Embryonic facial prominence (tissue), 1 donor: ENCODE measurements around the gene GAP43.

Experiments
- DNase-seq: peaks from one replicate; pipeline ENCODE4 v3.0.0-alpha.2; 2016; ENCODE audit errors: extremely low spot score

GAP43 gene, protein sequence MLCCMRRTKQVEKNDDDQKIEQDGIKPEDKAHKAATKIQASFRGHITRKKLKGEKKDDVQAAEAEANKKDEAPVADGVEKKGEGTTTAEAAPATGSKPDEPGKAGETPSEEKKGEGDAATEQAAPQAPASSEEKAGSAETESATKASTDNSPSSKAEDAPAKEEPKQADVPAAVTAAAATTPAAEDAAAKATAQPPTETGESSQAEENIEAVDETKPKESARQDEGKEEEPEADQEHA

GRCh38 chr3:115623044-115623868 lies at the start of gene GAP43:
Gene GAP43, plus strand, starts transcription at chr3:115623510. Its CDS starts 180 bp downstream, at chr3:115623690.
- DNase-seq = peak; percentile 20

DNA sequence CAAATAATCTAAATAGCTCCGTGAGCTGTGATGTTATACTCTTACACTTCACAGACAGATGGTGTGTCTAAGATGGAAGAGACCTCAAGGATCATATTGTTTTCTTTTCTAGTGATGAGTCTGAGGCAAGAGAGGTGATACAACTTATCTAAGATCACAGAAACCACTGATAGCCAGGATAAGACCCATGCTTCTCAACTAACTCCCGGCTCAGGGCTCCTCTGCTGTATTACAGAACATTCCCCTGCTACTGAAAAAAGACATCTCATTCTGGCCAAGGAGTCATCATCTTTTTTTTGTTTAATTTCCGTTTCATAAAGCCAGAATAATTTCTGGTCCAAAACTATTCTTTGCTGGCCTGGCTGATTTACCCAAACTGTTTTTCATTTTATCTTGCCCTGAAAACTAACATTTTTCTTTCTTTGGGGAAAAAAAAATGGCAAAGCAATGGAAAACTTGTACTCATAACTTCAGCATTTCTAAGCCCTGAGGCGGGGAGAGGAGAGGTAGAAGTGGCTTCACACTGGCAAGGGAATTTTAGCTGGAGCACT lies 46.9 kb upstream of the GAP43 start:
- DNase-seq = no peak

- no peak for DNase-seq
Observed at GRCh38 chr3:115577000-115577399, 46.3 kb upstream of the GAP43 start.

DNA sequence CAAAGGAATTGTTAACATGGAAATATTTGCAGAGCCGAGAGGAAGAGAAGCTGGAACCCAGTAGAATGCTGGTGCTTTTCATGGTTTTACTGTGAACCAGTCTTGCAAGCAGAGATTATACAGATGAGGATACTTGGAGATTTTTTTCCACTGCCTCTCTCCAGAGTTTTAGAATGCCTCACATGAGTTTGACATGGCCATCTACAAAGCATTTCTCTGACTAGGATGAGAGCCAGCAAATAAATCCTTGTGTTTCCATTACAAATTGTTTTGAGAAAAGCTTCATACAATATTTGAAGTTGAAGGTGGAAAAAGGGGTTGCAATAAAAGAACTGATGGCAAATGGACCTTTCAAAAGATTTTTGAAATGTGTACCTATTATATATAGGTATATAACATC lies 45.0 kb upstream of the GAP43 start:
- no peak for DNase-seq

DNA sequence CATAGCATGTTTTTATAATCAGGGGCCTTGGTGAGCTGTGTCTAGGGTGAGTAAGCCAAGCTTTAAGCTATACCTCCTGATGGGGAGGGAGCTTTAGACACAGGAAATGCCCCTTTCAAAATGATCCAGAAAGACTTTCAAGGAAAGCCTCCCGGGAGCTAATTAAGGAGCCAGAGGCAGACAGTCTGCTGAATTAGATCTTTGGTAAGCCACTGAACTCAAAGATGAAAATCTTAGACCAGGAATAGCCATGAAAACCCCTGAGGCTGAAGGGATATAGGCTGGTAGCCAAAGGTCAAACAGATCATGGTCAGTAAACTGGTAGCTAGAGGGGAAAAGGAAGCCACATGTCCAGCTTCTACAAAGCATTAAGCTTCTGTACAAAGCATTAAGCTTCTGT lies 42.7 kb upstream of the GAP43 start:
- DNase-seq = no peak

DNA sequence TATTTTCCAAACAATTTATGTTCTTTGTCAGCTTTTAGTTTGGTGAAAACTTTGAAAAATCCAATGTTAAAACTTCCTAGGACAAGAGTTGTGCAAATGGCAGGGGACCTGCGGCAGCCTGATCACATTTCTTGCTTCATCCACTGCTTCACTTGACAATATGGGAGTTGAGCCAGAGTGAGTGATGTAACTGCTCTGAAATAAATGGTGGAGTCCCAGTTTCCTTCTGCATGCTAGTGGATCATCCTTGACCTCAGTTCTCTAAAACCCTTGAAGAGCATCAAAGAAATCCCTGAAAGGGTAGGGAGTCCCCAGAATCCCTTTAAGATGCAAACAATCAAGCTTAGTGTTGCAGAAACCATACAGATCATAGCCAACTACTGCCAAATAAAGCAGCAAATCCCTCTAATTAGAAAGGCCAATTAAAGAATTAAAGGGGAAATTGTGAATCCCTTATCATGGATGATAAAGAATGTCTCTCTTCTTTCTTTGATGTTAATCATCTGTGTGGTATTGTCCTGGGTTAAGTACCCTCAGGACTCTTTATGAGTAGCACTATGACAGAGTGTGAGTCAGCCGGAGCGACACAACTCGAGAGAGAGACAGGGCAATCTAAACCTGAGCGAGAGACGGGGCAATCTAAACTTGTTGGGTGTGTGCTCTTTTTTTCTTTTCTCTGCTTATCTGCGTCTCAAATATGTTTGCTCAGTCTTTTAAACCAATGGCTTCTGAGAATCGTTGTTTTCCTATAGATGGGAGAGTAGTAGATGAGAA lies 41.8 kb upstream of the GAP43 start:
- no peak for DNase-seq

DNA sequence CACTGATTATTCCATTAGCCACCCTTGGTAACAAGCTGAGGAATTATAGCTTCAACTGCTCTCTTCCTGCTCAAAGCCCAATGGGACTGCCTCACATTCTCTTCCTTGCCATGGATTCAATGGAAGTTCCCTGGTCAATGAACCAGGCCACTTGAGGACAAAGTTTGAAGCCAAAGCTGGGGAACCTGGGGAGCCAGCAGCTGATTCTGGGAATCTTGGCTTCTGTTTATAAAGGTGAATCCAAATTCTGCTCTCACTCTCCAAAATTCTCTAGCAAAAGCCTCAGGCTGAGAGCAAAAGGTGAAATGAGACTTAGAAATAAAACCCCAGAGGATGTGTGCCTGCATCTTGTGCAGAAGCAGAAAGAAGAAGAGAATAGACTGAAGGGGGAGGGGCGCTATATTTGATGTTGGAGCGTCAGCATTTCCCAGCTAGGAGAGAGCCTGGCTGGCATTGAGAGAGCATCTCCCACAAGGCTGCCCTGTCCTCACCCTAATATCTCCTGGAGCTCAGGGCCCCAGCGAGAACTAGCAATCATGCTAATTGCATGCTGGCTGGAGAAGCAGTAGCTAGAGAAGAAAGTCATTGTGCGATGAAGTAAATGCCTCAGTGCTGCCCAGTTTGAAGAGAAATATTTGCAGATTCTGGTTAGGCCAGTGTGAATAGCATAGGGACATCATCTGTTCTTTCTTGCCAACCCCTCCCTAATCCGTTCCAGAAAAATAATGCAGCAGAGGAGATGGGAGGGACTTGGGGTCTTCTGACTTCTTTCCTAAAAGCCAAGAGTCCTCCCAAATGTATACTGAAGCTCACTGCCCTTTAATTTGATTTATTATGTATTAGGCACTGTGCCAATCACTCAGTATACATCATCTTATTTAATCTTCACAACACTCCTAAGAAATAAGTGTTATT lies 34.9 kb upstream of the GAP43 start:
- DNase-seq = no peak

DNA sequence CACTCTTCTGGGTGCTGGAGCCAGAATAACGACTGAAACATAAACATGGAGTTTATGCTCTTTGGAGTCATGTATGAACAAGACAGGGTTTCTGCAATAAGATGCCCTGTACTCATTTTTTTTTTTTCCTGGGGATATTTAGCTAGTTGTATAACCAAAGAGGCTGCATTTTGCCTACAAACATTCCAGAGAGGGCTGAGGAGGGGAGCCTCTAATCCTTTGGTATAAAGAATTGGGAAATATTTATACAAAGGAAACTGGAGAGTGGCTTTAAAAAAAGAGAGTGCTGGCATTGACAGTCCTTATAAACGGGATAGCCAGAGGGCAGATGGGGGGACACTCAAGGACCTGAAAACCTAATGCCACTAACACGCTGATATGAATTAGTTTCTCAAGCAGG lies 32.4 kb upstream of the GAP43 start:
- no peak for DNase-seq

DNA sequence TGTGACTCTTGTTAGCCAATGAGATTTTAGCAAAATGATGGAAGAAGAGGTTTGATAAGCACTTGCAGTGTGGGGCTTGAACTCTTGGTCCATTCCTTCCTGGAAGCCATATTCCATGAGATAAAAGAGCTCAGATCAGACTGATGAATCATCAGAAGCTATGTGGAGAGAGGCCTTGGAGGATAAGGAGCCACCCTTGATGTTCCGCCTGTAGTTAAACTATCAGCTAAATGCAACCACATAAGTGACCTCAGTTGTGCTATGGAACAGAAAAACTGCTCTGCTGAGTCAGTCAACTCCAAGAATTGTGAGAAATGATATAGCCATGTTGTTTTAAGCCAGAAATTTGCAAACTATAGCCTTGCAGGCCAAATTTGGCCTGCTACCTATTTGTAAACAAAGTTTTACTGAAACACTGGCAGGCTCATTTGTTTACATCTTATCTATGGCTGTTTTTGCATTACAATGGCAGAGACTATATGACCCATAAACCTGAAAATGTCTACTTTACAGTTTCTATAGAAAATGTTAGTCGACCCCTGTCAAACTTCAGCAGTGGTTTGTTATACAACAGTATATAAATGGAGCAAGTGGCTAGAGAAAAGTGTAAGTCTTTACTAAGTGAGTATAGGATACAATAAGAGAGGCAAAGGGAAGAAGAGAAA lies 27.6 kb upstream of the GAP43 start:
- DNase-seq = no peak

- DNase-seq = no peak
Observed at GRCh38 chr3:115598216-115598615, 25.1 kb upstream of the GAP43 start.

DNA sequence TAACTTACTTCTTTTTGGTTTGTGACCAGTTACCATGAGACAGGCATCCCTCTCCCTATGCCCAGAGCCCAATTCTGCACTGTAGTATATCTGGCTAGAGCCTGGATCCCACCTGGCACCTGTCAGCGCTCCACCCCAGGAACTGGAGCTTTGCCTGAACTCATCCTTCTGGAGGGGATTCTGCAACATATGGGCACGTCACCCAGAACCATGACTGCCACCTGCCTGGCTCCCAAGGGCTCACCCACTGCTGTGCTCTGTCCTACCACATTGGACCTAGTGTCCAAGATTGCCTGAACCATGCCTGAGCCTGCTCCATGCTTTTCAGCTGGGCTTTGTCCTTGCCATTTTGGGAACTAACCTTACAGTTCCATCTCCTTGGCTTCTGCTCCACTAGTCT lies 21.1 kb upstream of the GAP43 start:
- no peak for DNase-seq

GRCh38 chr3:115611630-115612029 lies 11.7 kb upstream of the GAP43 start:
- no peak for DNase-seq

- DNase-seq = no peak
Observed at GRCh38 chr3:115615001-115615814, 8.1 kb upstream of the GAP43 start.

DNA sequence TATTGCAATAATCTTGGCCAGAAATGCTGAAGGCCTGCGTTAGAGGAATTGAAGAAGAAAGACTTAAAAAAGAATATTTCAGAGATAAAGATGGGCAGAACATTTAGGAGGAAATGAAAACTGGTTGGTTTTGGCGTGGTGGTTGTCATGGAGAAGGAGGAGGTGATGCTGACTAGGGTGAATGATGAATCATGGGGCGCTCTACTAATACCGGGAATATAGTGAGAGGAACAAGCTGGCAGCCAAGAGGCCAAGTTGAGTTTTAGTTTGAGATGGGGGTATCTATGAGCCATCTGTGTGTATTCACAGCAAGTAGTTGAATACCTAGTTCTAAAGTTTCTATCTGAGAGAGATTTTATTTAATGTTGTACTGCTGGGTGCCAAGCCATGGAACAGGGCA lies 6.8 kb upstream of the GAP43 start:
- DNase-seq = no peak

DNA sequence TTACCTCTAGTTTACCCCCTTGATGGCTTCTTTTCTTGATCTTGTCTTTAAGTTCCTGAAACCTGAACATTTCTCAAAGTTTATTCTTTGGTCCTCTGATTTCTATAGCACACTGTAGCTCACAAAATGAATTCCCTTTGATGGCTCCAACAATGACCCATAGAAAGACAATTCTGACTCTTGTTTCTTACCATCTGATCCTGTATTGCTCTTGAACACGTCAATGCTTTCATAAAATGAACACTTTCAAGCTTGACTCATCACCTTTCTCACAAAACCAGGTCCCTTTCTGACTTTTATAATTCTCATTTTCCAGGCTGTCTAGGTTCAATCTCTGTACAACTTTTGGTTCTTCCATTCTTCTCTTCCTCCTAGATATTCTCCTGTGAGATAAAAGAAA lies 5.7 kb upstream of the GAP43 start:
- DNase-seq = no peak

DNA sequence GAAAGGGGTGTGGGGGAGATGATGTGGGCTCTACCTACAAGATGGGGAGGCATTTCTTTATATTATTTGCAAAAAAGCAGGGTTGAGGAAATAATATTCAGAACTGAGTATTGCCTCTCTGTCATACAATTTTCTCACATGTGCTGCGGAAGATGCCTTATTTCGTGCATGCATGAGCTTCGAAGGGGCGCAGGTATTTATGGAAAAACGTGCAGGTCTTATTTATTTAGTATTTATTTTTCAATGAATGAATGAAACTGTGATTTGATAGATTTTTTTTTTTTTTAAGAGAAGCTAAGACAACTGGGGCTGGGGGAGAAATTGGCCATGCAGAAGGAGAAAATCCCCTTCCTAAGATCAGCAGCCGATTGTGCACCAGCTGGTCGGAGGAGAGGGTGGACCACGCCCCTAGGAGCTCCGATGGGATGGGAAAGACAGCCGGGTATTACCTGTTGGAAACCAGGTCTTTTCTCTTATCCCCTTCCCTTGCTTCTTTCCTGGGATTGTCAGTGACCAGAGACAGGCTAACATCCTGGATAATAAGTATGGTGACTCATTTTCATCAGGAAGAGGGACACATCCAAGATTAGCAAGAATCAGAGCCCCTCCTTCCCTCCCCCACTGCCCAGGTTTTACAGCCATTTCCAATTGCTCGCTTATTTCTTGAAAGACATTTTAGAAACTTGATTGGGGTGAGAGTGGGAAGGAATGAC lies 875 bp downstream of the GAP43 start:
- DNase-seq = no peak

DNA sequence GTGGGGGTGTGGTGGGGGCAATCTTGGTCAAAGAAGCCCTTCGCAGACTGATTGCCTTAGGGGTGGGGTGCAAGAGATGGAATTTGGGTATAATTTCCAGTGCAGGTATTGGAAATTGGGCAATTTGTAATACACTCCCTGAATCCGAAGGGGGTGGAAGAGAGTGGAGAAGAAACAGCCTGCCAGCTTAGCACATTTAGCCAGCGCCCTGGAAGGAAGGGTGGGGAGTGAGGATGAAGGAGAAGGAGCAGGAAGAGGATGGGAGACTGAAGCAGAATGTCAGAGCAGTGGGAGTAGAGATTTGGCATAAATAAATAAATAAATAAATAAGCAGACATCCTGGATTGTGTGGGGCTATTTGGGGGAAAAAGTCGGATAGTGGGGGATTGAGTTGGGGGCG lies 1.6 kb downstream of the GAP43 start:
- DNase-seq = no peak

GRCh38 chr3:115626006-115626409 lies 2.7 kb downstream of the GAP43 start:
- DNase-seq = no peak

- DNase-seq = no peak
Observed at GRCh38 chr3:115626721-115627120, 3.4 kb downstream of the GAP43 start.
